MM.1S (cell line): Measurements from ENCODE around the gene CLDN19.

Experiments used
- DNase-seq: peaks from one replicate; pipeline ENCODE4 v3.0.0-alpha.2; 2015
- H2AFZ ChIP-seq: fragments of 300-600 bp; sonication (generic); 2 replicates; pipeline ENCODE4 v1.6.0; 2016; ENCODE audit warnings: antibody characterized with exemption, low read length
- H3F3A ChIP-seq: fragments of 300-600 bp; sonication (generic); 2 replicates; pipeline ENCODE4 v1.6.1; 2016; ENCODE audit warnings: mild to moderate bottlenecking, antibody characterized with exemption, low read length, moderate library complexity, mixed read lengths; ENCODE audit not compliant: insufficient read depth
- H3K27ac ChIP-seq: fragments of 300-600 bp; sonication (generic); 2 replicates; pipeline ENCODE4 v1.5.1; 2016; ENCODE audit warnings: mild to moderate bottlenecking, low read length
- H3K27me3 ChIP-seq: fragments of 300-600 bp; sonication (generic); replicated peaks from 2 replicates; pipeline ENCODE4 v1.6.0; 2016; ENCODE audit warnings: low read length; ENCODE audit not compliant: insufficient read depth
- H3K36me3 ChIP-seq: fragments of 300-600 bp; sonication (generic); replicated peaks from 2 replicates; pipeline ENCODE4 v1.6.1; 2016; ENCODE audit warnings: mild to moderate bottlenecking, low read length, mixed read lengths; ENCODE audit not compliant: insufficient read depth
- H3K4me1 ChIP-seq: fragments of 300-600 bp; sonication (generic); 2 replicates; pipeline ENCODE4 v1.6.1; 2016; ENCODE audit warnings: low read length, mixed read lengths
- H3K4me2 ChIP-seq: fragments of 300-600 bp; sonication (generic); 2 replicates; pipeline ENCODE4 v1.6.0; 2016; ENCODE audit warnings: low read depth, low read length
- H3K4me3 ChIP-seq: fragments of 300-600 bp; sonication (generic); 2 replicates; pipeline ENCODE4 v1.5.1; 2016; ENCODE audit warnings: low read length, mixed read lengths
- H3K79me2 ChIP-seq: fragments of 300-600 bp; sonication (generic); 2 replicates; pipeline ENCODE4 v1.6.1; 2016; ENCODE audit warnings: mixed run types, low read length, mixed read lengths
- H3K9ac ChIP-seq: fragments of 300-600 bp; sonication (generic); 2 replicates; pipeline ENCODE4 v1.6.1; 2016; ENCODE audit warnings: low read length, mixed read lengths
- H3K9me2 ChIP-seq: fragments of 300-600 bp; sonication (generic); replicated peaks from 2 replicates; pipeline ENCODE4 v1.6.1; 2016; ENCODE audit warnings: mild to moderate bottlenecking, low read length, mixed read lengths; ENCODE audit not compliant: insufficient read depth
- H3K9me3 ChIP-seq: fragments of 300-600 bp; sonication (generic); replicated peaks from 2 replicates; pipeline ENCODE4 v1.6.1; 2016; ENCODE audit warnings: mild to moderate bottlenecking, low read length, mixed read lengths; ENCODE audit not compliant: insufficient read depth
- H4K20me1 ChIP-seq: fragments of 300-600 bp; sonication (generic); 2 replicates; pipeline ENCODE4 v1.6.1; 2016; ENCODE audit warnings: mild to moderate bottlenecking, low read length, moderate library complexity, mixed read lengths; ENCODE audit not compliant: insufficient read depth
- EZH2 ChIP-seq: fragments of 300-600 bp; sonication (generic); optimal IDR thresholded peaks from 2 replicates; pipeline ENCODE3; 2017; ENCODE audit warnings: low read depth, mild to moderate bottlenecking, antibody characterized with exemption, low read length, mixed read lengths
- EZH2phosphoT487 ChIP-seq: fragments of 300-600 bp; sonication (generic); IDR thresholded peaks from 2 replicates; pipeline ENCODE4 v1.6.1; 2018; ENCODE audit warnings: antibody characterized with exemption, low read length
- TF ChIP-seq, protein P1 (sequence below): fragments of 300-600 bp; sonication (generic); IDR thresholded peaks from 2 replicates; pipeline ENCODE4 v1.5.1; 2016; ENCODE audit warnings: antibody characterized with exemption, low read length, mixed read lengths

CLDN19 gene

DNA sequence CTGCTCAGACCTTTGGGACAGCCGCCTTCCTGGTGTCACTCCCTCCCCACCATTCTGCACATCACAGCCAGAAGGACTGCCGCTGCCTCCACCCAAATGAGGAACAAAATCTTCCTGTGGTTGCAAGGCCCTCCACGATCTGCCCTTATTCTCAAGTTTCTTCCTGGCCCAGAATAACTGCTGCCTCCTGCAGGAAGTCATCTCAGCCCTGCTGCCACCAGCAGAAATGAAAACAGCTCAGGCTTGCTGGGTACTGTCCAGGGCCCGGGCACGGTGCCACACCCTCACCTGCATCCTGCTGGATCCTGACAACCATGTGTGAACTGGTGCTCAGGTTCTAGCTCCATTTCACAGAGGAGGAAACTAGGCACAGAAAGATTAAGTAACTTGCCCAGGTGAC lies 2.8 kb downstream of the CLDN19 start:
- no peak for TF ChIP-seq EZH2phosphoT487
- TF ChIP-seq, protein P1, sequence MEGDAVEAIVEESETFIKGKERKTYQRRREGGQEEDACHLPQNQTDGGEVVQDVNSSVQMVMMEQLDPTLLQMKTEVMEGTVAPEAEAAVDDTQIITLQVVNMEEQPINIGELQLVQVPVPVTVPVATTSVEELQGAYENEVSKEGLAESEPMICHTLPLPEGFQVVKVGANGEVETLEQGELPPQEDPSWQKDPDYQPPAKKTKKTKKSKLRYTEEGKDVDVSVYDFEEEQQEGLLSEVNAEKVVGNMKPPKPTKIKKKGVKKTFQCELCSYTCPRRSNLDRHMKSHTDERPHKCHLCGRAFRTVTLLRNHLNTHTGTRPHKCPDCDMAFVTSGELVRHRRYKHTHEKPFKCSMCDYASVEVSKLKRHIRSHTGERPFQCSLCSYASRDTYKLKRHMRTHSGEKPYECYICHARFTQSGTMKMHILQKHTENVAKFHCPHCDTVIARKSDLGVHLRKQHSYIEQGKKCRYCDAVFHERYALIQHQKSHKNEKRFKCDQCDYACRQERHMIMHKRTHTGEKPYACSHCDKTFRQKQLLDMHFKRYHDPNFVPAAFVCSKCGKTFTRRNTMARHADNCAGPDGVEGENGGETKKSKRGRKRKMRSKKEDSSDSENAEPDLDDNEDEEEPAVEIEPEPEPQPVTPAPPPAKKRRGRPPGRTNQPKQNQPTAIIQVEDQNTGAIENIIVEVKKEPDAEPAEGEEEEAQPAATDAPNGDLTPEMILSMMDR, result peak; percentile 26
- H3K9ac ChIP-seq, result no peak overlapping the region
- H3K4me1 ChIP-seq, result no peaks in the 10 kb centered on the region
- no peak overlapping the region for H3K4me3 ChIP-seq
- H3K4me2 ChIP-seq, result 0 out of 2 replicates have a peak overlapping the region, but pooled peaks have one; percentile 34
- H3K36me3 ChIP-seq, result no peaks in the 10 kb centered on the region
- DNase-seq, result peak; percentile 24
- H4K20me1 ChIP-seq, result no peaks in the 10 kb centered on the region
- no peaks in the 10 kb centered on the region for H3K9me3 ChIP-seq
- no peaks in the 10 kb centered on the region for H3F3A ChIP-seq
- no peaks in the 10 kb centered on the region for H3K79me2 ChIP-seq
- H2AFZ ChIP-seq, result peak overlapping the region; percentile 46; the same call in 1 of the 2 replicates
- no peak overlapping the region for H3K27ac ChIP-seq
- H3K27me3 ChIP-seq, result no peaks in the 10 kb centered on the region
- H3K9me2 ChIP-seq, result no peaks in the 10 kb centered on the region

DNA sequence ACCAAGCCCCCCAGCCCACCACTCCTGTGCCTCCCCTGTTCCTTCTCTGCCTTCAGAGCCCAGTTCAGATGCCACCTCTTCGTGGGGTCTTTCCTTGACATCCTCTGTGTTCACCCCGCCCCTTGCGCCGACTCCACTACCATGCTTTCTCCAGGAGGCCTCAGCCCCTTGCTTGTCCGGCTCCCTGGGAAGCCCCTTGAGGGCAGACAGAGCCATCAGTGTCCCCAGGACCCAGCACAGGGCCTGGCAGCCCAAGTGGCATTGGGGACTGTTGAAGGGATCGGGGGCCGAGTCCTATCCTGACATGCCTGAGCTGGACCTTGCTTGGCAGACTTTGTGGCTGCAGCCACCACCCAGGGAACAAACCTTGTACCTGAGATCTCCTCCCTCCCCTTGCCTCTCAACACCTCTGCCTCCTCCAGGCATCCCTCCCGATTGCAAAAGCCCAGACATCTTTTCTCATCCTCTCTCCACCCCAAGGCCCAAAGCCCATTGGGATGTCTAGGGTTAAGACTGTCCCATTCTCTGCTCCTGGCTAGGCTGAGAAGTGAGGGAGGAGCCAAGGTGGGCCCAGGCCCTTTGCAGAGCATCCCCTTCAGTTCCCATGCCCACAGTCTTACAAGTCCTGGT lies 3.4 kb downstream of the CLDN19 start:
- Histone ChIP-seq H3K4me1 (no peaks in the 10 kb centered on the region), H3K36me3 (no peaks in the 10 kb centered on the region), H3K4me2 (no peak overlapping the region), H3K9ac (no peak overlapping the region), H3F3A (no peaks in the 10 kb centered on the region), H2AFZ (0 out of 2 replicates have a peak overlapping the region, but pooled peaks have one; percentile 46), H3K4me3 (no peak overlapping the region), H3K27me3 (no peaks in the 10 kb centered on the region), H3K27ac (no peak overlapping the region), H3K9me3 (no peaks in the 10 kb centered on the region), H4K20me1 (no peaks in the 10 kb centered on the region), H3K9me2 (no peaks in the 10 kb centered on the region), H3K79me2 (no peaks in the 10 kb centered on the region)
- DNase-seq, result no peak
- TF ChIP-seq, protein P1, result no peak
- TF ChIP-seq EZH2 (no peak), EZH2phosphoT487 (no peak)

DNA sequence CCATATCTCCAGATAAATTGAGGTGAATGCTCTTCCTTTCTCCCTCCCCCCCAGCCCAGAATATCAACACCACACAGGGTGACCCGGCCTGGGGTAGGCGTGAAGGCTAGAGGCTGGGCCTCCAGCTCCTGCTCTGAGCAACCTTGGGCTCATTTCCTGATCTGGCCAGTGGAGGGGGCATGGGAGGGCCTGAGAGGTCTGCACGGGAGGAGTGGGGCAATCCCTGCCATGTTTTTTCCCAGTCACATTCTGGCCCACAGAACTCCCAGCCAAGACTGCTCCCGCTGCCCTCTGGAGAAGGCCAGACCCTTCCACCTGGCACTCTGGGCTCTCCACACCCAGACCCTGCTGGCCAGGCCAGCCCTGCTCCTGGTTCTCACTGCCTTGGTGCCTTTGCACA lies 3.9 kb downstream of the CLDN19 start:
- DNase-seq, result no peak

More for the DNA sequence above, 3.9 kb downstream of the CLDN19 start:
- no peak overlapping the region for H3K4me3 ChIP-seq
- no peak overlapping the region for H3K9ac ChIP-seq
- no peaks in the 10 kb centered on the region for H3K79me2 ChIP-seq
- H3K36me3 ChIP-seq, result no peaks in the 10 kb centered on the region
- no peak overlapping the region for H3K4me2 ChIP-seq
- H3K27me3 ChIP-seq, result no peaks in the 10 kb centered on the region
- TF ChIP-seq, protein P1, result peak; percentile 20
- no peak for TF ChIP-seq EZH2phosphoT487
- TF ChIP-seq EZH2, result no peak
- no peak overlapping the region for H2AFZ ChIP-seq
- no peaks in the 10 kb centered on the region for H3K4me1 ChIP-seq
- H3K27ac ChIP-seq, result no peak overlapping the region
- no peaks in the 10 kb centered on the region for H3K9me3 ChIP-seq
- H3F3A ChIP-seq, result no peaks in the 10 kb centered on the region
- no peaks in the 10 kb centered on the region for H3K9me2 ChIP-seq
- H4K20me1 ChIP-seq, result no peaks in the 10 kb centered on the region
